KG1 (cell line): ENCODE results near the gene CLDN22.

ENCODE experiments used
- DNase-seq: peaks from one replicate; lab custom pipeline; 2025; lab: John Stamatoyannopoulos, UW

Gene CLDN22

GRCh38 chr4:183276106-183276505 is 44.0 kb downstream of the CLDN22 start:
- no peak for DNase-seq

GRCh38 chr4:183272384-183272783 is 47.7 kb downstream of the CLDN22 start:
- no peak for DNase-seq

DNA sequence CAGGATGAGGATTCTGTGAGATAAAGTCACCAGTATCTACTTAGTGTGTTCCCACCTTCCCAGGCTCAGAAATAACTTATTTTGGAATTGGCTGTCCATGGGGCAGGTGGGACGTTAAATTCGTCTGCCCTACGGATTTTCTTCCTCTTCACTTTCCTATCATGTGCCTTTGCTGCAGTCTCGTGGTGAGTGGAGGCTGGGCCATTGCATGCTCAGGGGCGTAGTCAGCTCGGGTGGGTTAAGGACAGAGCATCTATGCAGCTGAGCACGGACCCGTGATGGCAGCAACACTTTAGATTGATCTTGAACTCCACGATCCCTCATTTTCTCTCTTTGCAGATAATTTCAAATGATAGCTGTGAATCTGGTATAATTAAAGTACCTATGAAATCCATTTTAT is 51.5 kb downstream of the CLDN22 start:
- DNase-seq, result no peak
